ENCODE data around the gene HS6ST2.

HS6ST2 gene

GRCh38 chrX:132671229-132671641, 287.2 kb downstream of the HS6ST2 start:
- H3K36me3 ChIP-seq (ENCODE audit: control insufficient read depth in 1 of 2, insufficient read depth in 2 of 2, low read length in 2 of 2) = no peaks in the 10 kb centered on the region
- H3K27me3 ChIP-seq (ENCODE audit: low read depth, low read length) = no peaks in the 10 kb centered on the region
- H3K27ac ChIP-seq (ENCODE audit: low read length) = no peak overlapping the region
- no peaks in the 10 kb centered on the region for H3K9me3 ChIP-seq (ENCODE audit: control insufficient read depth in 1 of 2, low read length in 2 of 2)
- no peaks in the 10 kb centered on the region for H3K4me1 ChIP-seq (ENCODE audit: control insufficient read depth in 1 of 2, insufficient read depth in 2 of 2, low read length in 2 of 2)
- no peak overlapping the region for H3K4me3 ChIP-seq (ENCODE audit: low read depth in 1 of 2, low read length in 2 of 2)

DNA sequence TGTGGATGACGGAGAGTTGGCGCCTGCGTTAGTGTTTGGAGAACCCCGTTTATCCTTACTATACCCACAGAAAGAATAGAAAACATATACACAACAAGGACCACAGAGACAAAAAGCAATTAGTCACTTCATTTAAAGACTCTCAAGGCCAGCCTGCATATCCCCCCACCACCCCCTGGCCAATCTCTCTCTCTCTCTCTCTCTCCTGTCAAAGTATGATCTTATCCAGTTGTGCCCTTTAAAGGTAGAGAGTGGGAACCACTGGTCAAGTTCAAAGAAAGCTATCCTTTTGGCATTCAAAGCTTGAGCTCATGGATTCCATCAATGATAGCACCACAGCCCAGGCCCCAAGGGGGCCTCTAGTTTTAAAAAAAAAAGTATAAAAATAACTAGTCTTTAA, 289.3 kb downstream of the HS6ST2 start:
- Histone ChIP-seq H3K4me1 (ENCODE audit: control insufficient read depth in 1 of 2, insufficient read depth in 2 of 2, low read length in 2 of 2) (no peaks in the 10 kb centered on the region), H3K9me3 (ENCODE audit: control insufficient read depth in 1 of 2, low read length in 2 of 2) (no peaks in the 10 kb centered on the region), H3K27me3 (ENCODE audit: low read depth, low read length) (no peaks in the 10 kb centered on the region), H3K4me3 (ENCODE audit: low read depth in 1 of 2, low read length in 2 of 2) (no peak overlapping the region), H3K36me3 (ENCODE audit: control insufficient read depth in 1 of 2, insufficient read depth in 2 of 2, low read length in 2 of 2) (no peaks in the 10 kb centered on the region), H3K27ac (ENCODE audit: low read length) (no peak overlapping the region)

GRCh38 chrX:132668178-132668577, 290.3 kb downstream of the HS6ST2 start:
- Histone ChIP-seq H3K27ac (ENCODE audit: low read length) (no peak overlapping the region), H3K9me3 (ENCODE audit: control insufficient read depth in 1 of 2, low read length in 2 of 2) (no peaks in the 10 kb centered on the region), H3K36me3 (ENCODE audit: control insufficient read depth in 1 of 2, insufficient read depth in 2 of 2, low read length in 2 of 2) (no peaks in the 10 kb centered on the region), H3K4me1 (ENCODE audit: control insufficient read depth in 1 of 2, insufficient read depth in 2 of 2, low read length in 2 of 2) (no peaks in the 10 kb centered on the region), H3K27me3 (ENCODE audit: low read depth, low read length) (no peaks in the 10 kb centered on the region), H3K4me3 (ENCODE audit: low read depth in 1 of 2, low read length in 2 of 2) (no peak overlapping the region)

DNA sequence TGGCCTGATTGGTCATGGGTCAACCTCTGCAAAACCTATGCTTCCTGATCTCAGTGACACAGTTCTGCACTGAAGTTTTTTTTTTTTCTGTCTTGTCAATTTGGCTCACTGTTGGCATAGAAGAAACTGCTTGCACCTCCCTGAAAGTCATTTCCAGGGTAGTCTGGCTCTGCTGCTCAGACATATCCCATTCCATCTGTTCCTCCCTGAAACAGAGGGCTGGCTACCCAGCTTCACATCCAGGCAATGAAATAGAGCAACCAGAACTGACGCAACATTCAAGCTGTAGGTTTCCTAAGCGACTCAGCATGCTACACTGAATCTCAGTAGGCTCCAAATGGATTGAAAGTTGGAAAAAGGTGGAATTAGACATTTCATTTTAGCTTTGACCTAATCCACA, 292.8 kb downstream of the HS6ST2 start:
- Histone ChIP-seq H3K27me3 (ENCODE audit: low read depth, low read length) (no peaks in the 10 kb centered on the region), H3K9me3 (ENCODE audit: control insufficient read depth in 1 of 2, low read length in 2 of 2) (no peaks in the 10 kb centered on the region), H3K4me3 (ENCODE audit: low read depth in 1 of 2, low read length in 2 of 2) (no peak overlapping the region), H3K27ac (ENCODE audit: low read length) (no peak overlapping the region), H3K4me1 (ENCODE audit: control insufficient read depth in 1 of 2, insufficient read depth in 2 of 2, low read length in 2 of 2) (no peaks in the 10 kb centered on the region), H3K36me3 (ENCODE audit: control insufficient read depth in 1 of 2, insufficient read depth in 2 of 2, low read length in 2 of 2) (no peaks in the 10 kb centered on the region)

DNA sequence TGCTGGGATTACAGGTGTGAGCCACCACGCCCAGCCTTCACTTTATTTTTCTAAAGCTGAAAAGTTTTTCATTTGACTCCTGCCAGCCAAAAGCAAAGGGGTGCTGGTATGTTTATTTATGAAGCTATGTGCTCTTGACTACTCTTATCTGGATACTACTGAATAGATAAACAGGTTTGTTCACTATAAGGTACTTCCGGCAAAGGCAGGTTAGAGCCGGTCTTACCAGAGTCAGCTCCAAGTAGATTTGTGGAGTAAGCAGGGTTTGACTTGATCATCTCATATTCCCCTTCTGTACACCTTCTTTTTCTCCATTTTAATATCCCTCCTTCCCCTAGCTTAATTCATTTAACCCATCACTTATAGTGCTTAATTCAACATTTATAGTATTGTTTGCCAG, 294.2 kb downstream of the HS6ST2 start:
- H3K4me3 ChIP-seq (ENCODE audit: low read depth in 1 of 2, low read length in 2 of 2) = no peak overlapping the region
- H3K36me3 ChIP-seq (ENCODE audit: control insufficient read depth in 1 of 2, insufficient read depth in 2 of 2, low read length in 2 of 2) = no peaks in the 10 kb centered on the region
- H3K27me3 ChIP-seq (ENCODE audit: low read depth, low read length) = no peaks in the 10 kb centered on the region
- no peaks in the 10 kb centered on the region for H3K9me3 ChIP-seq (ENCODE audit: control insufficient read depth in 1 of 2, low read length in 2 of 2)
- H3K27ac ChIP-seq (ENCODE audit: low read length) = no peak overlapping the region
- no peaks in the 10 kb centered on the region for H3K4me1 ChIP-seq (ENCODE audit: control insufficient read depth in 1 of 2, insufficient read depth in 2 of 2, low read length in 2 of 2)

DNA sequence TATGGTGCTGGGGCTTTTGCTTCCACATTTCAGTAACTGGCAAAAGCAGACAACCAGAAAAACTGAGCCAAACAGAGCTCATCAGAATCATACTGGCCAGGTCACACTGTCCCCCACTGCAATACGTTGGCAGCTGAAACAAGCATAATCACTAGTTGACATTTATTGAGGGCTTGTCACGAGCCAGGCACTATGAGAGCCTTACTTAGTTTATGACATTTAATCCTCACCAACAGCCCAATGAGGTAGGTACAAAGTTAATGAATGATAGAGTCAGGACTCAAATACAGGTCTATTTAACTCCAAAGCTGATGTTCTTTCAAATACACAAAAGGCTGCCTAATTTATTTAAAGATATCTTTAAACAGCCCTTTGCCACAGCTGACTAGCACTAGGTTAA, 295.6 kb downstream of the HS6ST2 start:
- no peak overlapping the region for H3K27ac ChIP-seq (ENCODE audit: low read length)
- H3K36me3 ChIP-seq (ENCODE audit: control insufficient read depth in 1 of 2, insufficient read depth in 2 of 2, low read length in 2 of 2) = no peaks in the 10 kb centered on the region
- no peak overlapping the region for H3K4me3 ChIP-seq (ENCODE audit: low read depth in 1 of 2, low read length in 2 of 2)

DNA sequence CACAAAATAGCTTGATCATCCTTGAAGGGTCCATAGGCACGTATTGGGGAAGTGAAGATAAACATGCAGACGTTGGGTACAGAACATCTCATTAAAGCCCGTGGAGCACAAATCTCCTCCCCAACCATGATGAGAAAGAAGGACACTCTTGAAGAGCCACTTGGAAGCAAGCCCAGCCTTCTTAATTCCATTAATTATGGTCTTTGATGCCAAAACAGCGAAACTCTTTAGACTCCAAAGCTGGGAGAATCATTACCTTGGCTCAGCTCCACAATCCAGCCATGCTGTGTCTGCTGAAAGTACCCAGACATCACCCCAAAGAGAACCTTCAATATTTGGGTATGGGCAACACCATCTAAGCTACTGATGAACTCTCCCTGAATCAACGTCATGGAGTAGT, 300.6 kb downstream of the HS6ST2 start:
- H3K36me3 ChIP-seq (ENCODE audit: control insufficient read depth in 1 of 2, insufficient read depth in 2 of 2, low read length in 2 of 2) = no peaks in the 10 kb centered on the region
- H3K4me1 ChIP-seq (ENCODE audit: control insufficient read depth in 1 of 2, insufficient read depth in 2 of 2, low read length in 2 of 2) = no peaks in the 10 kb centered on the region
- H3K4me3 ChIP-seq (ENCODE audit: low read depth in 1 of 2, low read length in 2 of 2) = no peak overlapping the region
- no peak overlapping the region for H3K27ac ChIP-seq (ENCODE audit: low read length)
- no peaks in the 10 kb centered on the region for H3K9me3 ChIP-seq (ENCODE audit: control insufficient read depth in 1 of 2, low read length in 2 of 2)
- no peaks in the 10 kb centered on the region for H3K27me3 ChIP-seq (ENCODE audit: low read depth, low read length)

More for the DNA sequence above, 295.6 kb downstream of the HS6ST2 start:
- Histone ChIP-seq H3K4me1 (ENCODE audit: control insufficient read depth in 1 of 2, insufficient read depth in 2 of 2, low read length in 2 of 2) (no peaks in the 10 kb centered on the region), H3K9me3 (ENCODE audit: control insufficient read depth in 1 of 2, low read length in 2 of 2) (no peaks in the 10 kb centered on the region), H3K27me3 (ENCODE audit: low read depth, low read length) (no peaks in the 10 kb centered on the region)

GRCh38 chrX:132652871-132653270, 305.6 kb downstream of the HS6ST2 start:
- peaks cover 0 to 4% of the 10 kb centered on the region in 2 donors for H3K4me1 ChIP-seq (ENCODE audit: control insufficient read depth in 1 of 2, insufficient read depth in 2 of 2, low read length in 2 of 2)
- H3K4me3 ChIP-seq (ENCODE audit: low read depth in 1 of 2, low read length in 2 of 2) = no peak overlapping the region
- H3K36me3 ChIP-seq (ENCODE audit: control insufficient read depth in 1 of 2, insufficient read depth in 2 of 2, low read length in 2 of 2) = no peaks in the 10 kb centered on the region
- no peaks in the 10 kb centered on the region for H3K27me3 ChIP-seq (ENCODE audit: low read depth, low read length)
- H3K9me3 ChIP-seq (ENCODE audit: control insufficient read depth in 1 of 2, low read length in 2 of 2) = no peaks in the 10 kb centered on the region
- no peak overlapping the region for H3K27ac ChIP-seq (ENCODE audit: low read length)

DNA sequence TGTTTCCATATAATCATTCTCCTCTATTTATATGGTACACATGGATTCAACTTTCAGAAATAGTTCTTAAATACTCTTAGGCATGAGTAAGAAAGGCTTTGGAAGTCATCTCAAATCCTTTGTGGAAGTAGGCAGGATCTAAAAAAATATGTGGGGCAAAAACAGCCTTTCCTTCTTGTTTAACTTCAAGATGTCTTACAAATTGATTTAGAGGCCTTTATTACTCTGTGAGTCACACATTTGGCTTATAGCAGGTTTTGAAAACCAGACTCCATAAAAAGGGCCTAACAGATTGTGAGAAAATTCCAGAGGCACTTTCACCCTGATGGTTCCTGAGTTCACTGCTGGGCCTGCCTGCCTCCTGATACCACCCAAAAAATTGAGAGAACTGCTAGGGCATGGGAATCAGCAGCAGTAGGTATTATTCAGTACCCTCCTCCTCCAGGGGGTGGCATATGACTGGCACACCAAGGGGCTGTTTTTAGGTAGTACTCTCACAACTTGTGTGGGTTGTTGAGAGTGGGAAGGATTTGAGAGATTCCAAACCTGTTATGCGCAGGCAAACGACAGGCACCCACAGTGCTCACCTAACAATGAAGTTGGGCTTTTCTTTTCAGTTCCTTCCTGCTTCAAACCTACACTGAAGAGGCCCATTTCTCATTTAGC, 306.9 kb downstream of the HS6ST2 start:
- Histone ChIP-seq H3K4me1 (ENCODE audit: control insufficient read depth in 1 of 2, insufficient read depth in 2 of 2, low read length in 2 of 2) (peaks cover 0 to 4% of the 10 kb centered on the region in 2 donors), H3K36me3 (ENCODE audit: control insufficient read depth in 1 of 2, insufficient read depth in 2 of 2, low read length in 2 of 2) (no peaks in the 10 kb centered on the region), H3K27ac (ENCODE audit: low read length) (no peak overlapping the region), H3K4me3 (ENCODE audit: low read depth in 1 of 2, low read length in 2 of 2) (no peak overlapping the region), H3K9me3 (ENCODE audit: control insufficient read depth in 1 of 2, low read length in 2 of 2) (no peaks in the 10 kb centered on the region), H3K27me3 (ENCODE audit: low read depth, low read length) (no peaks in the 10 kb centered on the region)

GRCh38 chrX:132648895-132649294, 309.5 kb downstream of the HS6ST2 start:
- H3K36me3 ChIP-seq (ENCODE audit: control insufficient read depth in 1 of 2, insufficient read depth in 2 of 2, low read length in 2 of 2) = no peaks in the 10 kb centered on the region
- H3K27me3 ChIP-seq (ENCODE audit: low read depth, low read length) = no peaks in the 10 kb centered on the region
- H3K9me3 ChIP-seq (ENCODE audit: control insufficient read depth in 1 of 2, low read length in 2 of 2) = no peaks in the 10 kb centered on the region
- H3K4me3 ChIP-seq (ENCODE audit: low read depth in 1 of 2, low read length in 2 of 2) = no peak overlapping the region
- H3K4me1 ChIP-seq (ENCODE audit: control insufficient read depth in 1 of 2, insufficient read depth in 2 of 2, low read length in 2 of 2) = peaks cover 0 to 4% of the 10 kb centered on the region in 2 donors
- no peak overlapping the region for H3K27ac ChIP-seq (ENCODE audit: low read length)

DNA sequence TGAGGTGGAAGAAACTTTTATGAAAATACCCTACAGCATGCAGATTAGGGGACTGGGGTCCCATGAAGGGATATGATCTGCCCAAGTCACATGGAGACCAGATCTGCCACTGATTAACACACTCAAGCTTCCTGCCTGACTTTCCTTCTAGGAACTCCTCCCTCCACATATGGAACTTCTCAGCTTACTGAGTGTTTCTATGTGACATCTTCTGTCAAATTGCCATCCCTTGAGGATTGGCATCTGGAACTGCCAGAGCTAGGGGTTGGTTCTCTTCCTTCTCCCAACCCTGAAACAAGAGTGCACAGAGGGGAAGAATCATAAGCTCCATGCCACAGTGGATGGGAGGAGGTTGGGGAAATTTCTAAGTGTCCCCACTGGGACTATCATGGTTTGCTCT, 319.0 kb downstream of the HS6ST2 start:
- H3K9me3 ChIP-seq (ENCODE audit: control insufficient read depth in 1 of 2, low read length in 2 of 2) = no peaks in the 10 kb centered on the region
- no peak overlapping the region for H3K4me3 ChIP-seq (ENCODE audit: low read depth in 1 of 2, low read length in 2 of 2)
- H3K27ac ChIP-seq (ENCODE audit: low read length) = no peak overlapping the region
- H3K36me3 ChIP-seq (ENCODE audit: control insufficient read depth in 1 of 2, insufficient read depth in 2 of 2, low read length in 2 of 2) = no peaks in the 10 kb centered on the region
- no peaks in the 10 kb centered on the region for H3K27me3 ChIP-seq (ENCODE audit: low read depth, low read length)
- no peaks in the 10 kb centered on the region for H3K4me1 ChIP-seq (ENCODE audit: control insufficient read depth in 1 of 2, insufficient read depth in 2 of 2, low read length in 2 of 2)

GRCh38 chrX:132638313-132638712, 320.1 kb downstream of the HS6ST2 start:
- Histone ChIP-seq H3K9me3 (ENCODE audit: control insufficient read depth in 1 of 2, low read length in 2 of 2) (no peaks in the 10 kb centered on the region), H3K36me3 (ENCODE audit: control insufficient read depth in 1 of 2, insufficient read depth in 2 of 2, low read length in 2 of 2) (no peaks in the 10 kb centered on the region), H3K27me3 (ENCODE audit: low read depth, low read length) (no peaks in the 10 kb centered on the region), H3K4me3 (ENCODE audit: low read depth in 1 of 2, low read length in 2 of 2) (no peak overlapping the region), H3K4me1 (ENCODE audit: control insufficient read depth in 1 of 2, insufficient read depth in 2 of 2, low read length in 2 of 2) (no peaks in the 10 kb centered on the region), H3K27ac (ENCODE audit: low read length) (no peak overlapping the region)

All from muscle layer of duodenum (tissue), 2 donors.